ENCODE measurements around the gene HIVEP1.
"Not testable (repeated sequence)": the region's sequence is repeated elsewhere in the genome, so short reads cannot be mapped to it uniquely, and the experiment has no call there.

Gene HIVEP1

DNA sequence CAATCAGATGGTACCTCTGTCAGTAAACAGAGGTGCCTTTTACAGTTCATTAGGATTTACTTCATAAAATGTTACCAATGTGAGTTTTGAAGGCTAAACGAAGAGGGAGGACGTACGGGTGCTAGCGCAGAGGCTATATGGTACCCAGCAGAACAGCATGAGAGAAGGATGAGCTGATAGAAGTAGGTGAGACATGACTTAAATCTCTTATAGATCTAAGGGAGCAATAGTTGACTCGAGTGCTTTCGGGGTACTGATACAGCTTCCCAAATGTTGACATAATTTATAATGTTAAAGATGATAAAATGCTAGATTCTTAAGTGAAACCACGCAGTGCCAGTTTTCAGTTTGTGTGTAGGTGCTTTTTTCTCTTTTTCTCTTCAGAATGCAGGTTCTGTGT is 72.6 kb downstream of the HIVEP1 start:
- DNase-seq (ENCODE audit: low spot score): no peak

- DNase-seq (ENCODE audit: low spot score): no peak
Measured at GRCh38 chr6:12088531-12088930, 76.4 kb downstream of the HIVEP1 start.

DNA sequence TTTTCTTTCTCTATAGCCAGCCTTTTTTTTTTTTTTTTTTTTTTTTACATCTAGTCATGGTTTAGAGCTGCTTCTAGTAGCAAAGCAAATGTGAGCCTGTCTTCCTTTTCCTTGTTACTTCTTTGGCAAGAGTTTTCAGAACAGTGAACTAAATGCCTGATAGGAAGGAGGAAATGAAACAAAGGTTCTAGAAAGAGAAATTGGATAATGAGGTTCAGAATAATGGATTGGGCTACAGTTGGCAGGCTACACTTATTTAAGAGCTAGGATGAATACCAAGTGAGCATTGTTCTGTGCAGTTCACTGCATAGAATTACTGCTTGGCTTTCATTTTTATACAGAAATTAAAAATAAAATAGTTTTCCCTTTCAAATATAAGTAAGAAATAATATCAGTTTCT is 78.6 kb downstream of the HIVEP1 start:
- no peak for DNase-seq (ENCODE audit: low spot score)

DNA sequence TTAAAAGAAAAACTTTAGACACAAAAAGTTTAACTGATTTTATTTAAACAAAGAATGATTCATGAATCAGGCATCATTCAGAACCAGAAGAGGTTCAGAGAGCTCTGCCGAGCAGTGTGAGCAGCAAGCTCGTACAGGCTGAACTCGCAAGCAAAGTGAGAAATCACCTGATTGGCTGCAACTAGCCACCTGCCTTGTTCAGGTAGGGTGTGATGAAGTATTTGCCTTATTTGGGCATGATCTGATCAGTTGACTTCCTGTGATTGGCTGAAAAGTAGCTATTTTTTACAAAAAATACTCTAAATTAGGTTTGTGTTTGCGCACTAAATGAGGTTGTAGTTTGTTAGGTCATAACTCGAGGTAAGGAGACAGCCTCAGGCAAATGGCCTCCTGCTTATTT is 80.7 kb downstream of the HIVEP1 start:
- DNase-seq (ENCODE audit: low spot score): no peak

DNA sequence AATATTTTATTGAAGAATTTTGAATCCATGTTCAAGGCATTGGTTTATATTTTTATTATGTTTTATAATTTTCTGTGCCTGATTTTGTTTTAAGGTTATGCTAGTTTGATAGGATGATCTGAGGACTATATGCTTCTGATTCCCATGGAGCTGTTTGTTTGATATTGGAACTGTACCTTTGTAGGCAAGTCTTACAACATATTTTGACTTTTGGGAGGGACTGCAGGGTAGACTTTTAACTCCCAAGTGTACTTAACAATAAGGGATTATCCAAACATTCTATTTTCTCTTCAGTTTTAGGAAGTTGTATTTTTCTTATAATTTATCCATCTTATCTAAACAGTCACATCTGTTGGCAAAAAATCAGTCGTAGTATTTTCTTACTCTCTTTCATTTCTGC is 82.6 kb downstream of the HIVEP1 start:
- no peak for DNase-seq (ENCODE audit: low spot score)

GRCh38 chr6:12096342-12096741 is 84.2 kb downstream of the HIVEP1 start:
- no peak for DNase-seq (ENCODE audit: low spot score)

DNA sequence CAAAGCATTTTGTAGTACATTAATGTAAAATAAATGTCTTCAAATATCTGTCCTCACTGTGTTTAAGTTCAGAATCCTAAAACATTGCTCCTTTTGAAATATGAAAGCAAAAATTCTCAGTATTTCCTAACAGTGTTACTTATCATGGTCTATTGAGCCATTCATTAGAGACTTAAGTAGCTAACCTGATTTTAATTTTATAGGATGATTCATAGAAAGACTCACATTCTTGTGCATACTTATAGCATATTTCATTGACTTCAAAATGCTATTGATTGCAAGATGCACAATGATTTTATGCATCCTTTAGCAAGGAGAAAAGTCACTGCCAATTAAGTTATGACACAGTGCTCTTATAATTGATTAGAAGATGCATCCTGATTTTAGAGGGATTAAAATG is 85.7 kb downstream of the HIVEP1 start:
- DNase-seq (ENCODE audit: low spot score): no peak

- DNase-seq (ENCODE audit: low spot score): no peak
Measured at GRCh38 chr6:12099623-12100338, 87.7 kb downstream of the HIVEP1 start.

- DNase-seq (ENCODE audit: low spot score): no peak
Measured at GRCh38 chr6:12101048-12101447, 88.9 kb downstream of the HIVEP1 start.

DNA sequence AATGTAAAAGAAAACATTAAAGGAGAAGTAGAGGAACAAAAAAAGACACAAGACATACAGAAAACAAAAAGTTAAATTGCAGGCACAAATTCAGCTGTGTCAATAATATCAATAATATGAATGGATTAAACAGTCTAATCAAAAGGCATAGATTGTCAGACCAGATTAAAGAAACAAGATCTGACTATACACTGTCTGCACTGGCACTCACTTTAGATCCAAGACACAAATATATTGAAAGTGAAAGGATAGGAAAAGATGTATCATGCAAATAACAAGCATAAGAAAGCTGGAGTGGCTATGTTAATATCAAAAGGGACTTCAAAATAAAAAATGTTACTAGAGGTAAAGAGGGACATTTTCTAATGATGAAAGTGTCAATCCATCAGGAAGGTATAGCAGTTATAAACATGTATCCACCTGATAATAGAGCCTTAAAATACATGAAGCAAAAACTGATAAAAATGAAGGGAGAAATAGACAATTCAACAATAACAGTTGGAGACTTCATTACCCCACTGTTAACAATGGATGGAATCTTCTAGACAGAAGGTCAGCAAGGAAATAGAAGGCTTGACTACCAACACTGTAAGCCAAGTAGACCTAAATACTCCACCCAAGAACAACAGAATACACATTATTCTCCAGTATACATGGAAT is 89.7 kb downstream of the HIVEP1 start:
- DNase-seq (ENCODE audit: low spot score): no peak

- no peak for DNase-seq (ENCODE audit: low spot score)
Measured at GRCh38 chr6:12102350-12102749, 90.2 kb downstream of the HIVEP1 start.

GRCh38 chr6:12103158-12103557 is 91.0 kb downstream of the HIVEP1 start:
- DNase-seq (ENCODE audit: low spot score): no peak

- no peak for DNase-seq (ENCODE audit: low spot score)
Measured at GRCh38 chr6:12105271-12105670, 93.2 kb downstream of the HIVEP1 start.

DNA sequence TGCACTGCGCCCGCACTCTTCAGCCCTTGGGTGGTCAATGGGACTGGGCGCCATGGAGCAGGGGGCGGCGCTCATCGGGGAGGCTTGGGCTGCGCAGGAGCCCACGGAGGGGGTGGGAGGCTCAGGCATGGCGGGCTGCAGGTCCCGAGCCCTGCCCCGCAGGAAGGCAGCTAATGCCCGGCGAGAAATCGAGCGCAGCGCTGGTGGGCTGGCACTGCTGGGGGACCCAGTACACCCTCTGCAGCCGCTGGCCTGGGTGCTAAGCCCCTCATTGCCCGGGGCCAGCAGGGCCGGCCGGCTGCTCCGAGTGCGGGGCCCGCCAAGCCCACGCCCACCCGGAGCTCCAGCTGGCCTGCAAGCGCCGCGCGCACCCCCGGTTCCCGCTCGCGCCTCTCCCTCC is 96.3 kb downstream of the HIVEP1 start:
- DNase-seq (ENCODE audit: low spot score): not testable (repeated sequence)

DNA sequence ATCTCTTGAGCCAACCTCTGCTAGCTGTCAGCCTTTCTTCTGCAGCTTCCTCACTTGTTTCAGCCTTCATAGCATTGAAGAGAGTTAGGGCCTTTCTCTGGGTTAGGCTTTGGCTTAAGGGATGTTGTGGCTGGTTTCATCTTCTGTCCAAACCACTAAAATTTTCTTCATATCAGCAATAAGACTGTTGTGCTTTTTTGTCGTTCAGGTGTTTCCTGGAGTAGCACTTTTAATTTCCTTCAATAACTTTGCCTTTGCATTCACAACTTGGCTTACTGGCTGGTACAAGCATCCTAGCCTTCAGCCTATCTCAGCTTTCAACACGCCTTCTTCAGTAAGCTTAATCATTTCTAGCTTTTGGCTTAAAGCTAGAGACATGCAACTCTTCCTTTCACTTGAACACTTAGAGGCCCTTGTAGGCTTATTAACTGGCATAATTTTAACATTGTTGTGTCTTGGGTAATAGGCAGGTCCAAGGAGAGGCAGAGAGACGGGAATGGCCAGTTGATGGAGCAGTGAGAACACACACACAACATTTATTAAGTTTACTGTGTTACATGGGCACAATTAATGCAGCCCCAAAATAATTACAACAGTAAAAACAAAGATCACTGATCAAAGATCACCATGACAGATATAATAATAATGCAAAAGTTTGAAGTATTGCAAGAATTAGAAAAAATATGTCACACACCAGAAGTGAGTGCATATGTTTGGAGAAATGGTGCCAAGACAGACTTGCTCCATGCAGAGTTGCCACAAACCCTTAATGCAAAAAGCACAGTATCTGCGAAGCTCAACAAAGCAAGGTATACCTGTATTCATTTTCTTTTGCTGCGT is 98.6 kb downstream of the HIVEP1 start:
- DNase-seq (ENCODE audit: low spot score): no peak

- DNase-seq (ENCODE audit: low spot score): no peak
Measured at GRCh38 chr6:12111363-12111670, 99.2 kb downstream of the HIVEP1 start.

DNA sequence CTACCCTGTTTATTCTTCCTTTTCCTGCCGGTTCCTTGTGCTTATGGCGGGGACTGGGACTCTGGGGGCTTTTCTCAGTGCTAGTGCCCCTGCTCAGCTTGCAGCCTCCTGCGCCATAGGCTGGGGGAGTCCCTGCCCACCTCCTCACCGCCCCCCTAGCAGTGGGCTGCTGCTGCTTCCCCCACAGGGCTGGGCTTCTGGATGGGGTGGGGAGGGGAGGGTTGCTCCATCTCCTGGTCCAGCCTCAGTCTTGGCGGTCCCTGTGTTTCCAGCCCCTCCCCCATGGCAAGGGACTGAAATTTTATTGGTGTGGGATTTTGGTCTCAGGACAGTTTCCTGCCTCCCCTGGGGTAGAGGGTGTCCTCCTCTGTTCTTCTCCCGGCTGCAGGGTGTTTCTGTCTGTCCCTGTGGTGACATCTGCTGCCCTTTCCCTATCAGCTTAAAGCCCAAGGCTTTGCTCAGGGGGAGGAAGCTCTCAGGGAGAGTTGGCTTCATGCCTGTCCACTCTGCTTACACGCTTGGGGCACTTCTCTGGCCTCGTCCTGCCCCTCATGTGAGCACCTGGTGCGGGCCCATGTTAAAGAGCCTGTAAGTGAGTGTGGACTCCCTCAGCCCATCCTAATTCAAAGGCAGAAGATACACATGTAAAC is 100.6 kb downstream of the HIVEP1 start:
- DNase-seq (ENCODE audit: low spot score): no peak

DNA sequence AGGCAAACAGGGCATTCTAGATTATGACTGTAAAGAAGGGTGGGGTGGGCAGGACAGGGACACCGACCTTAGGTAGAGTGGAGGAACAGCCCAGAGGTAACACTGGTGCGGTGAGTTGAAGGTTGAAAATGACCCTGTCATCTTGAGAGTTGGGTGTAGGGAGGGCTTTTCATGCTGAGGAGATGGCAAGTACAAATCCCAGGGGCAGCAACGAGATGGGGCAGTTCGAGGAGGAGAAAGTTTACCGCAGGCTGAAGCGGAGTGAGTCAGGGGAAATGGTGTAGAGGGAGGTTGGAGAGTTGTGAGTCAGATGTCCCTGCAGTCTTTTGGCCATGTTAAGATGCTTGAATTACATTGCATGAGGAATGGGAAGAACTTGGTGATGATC is 101.1 kb downstream of the HIVEP1 start:
- DNase-seq (ENCODE audit: low spot score): no peak

GRCh38 chr6:12114055-12114503 is 102.0 kb downstream of the HIVEP1 start:
- DNase-seq (ENCODE audit: low spot score): no peak

GRCh38 chr6:12115001-12115400 is 102.9 kb downstream of the HIVEP1 start:
- no peak for DNase-seq (ENCODE audit: low spot score)

DNA sequence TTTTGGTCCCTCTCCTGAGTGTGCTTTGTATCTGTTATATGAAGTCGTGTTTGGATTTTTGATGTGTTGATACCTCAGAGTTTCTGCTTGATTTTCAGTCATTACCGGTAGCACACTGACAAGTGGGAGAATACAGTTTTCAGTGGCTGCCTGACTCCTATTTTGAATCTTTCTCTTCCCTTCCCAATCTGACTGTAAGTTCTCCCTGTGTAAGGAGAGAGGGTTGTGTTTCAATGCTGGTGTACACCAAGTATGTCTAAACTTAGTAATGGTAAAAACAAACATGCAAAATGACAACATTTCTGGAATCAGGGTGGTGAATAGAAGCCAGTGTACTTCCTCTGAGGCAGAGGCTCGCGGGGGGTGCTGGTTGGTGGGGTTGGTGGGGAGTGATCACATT is 103.4 kb downstream of the HIVEP1 start:
- no peak for DNase-seq (ENCODE audit: low spot score)

- DNase-seq (ENCODE audit: low spot score): no peak
Measured at GRCh38 chr6:12116264-12116800, 104.2 kb downstream of the HIVEP1 start.

Data from iPS-NIHi11 (cell line).